CD4-positive, alpha-beta T cell treated with Interleukin-21 for 1 hour (primary cell): ENCODE results near the gene SLC26A2.

Experiments used
- DNase-seq: peaks from one replicate; pipeline ENCODE4 v3.0.0-alpha.2; 2020

The SLC26A2 gene

DNA sequence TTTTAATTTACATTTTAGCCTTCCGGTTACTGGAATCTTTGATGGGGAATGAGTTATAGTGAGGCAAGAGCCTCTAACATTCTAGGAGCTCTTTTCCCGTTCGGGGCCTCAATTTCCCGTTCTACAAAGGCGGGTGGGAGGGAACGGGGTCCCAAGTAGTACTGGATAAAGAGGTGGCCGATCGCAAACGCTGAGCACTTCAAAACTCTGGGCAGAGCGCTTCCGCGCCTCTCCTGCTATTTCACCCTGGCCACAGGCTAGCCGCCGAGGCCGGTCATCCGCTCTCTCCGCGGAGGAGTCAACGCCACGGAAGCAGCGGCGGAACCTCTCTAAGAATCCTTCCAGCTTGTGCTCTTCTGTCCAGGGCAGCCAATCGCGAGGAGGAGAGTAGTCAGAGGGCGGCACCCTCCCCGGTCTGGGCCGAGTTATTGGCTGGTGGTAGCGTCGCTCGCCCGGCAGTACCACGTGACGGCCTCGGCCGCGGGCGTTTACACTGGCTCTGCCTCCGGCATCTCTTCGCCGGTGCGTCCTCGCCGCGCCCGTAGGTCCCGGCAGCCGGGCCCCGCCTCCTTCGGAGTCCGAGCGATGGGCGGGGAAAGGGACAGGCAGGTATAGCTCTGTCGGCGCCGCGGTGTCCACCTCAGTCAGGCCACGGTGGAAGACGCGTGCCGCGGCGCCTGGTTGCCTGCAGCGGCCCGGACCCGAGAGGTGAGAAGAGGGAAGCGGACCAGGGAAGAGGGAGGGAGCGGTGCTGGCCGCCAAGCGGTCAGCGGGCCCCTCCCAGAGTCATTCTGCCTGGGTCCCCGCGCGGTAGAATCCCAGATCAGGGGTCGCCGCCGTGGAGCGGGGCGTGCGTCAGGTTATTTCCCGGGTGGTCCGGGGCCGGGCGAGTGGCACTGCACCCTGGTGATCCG, at the start of gene SLC26A2:
Gene SLC26A2 (plus strand): TSS at position 487 of the 914 bp plus-strand sequence. CDS start 16,895 bp downstream, outside the sequence.
- peak; percentile 94 for DNase-seq

DNA sequence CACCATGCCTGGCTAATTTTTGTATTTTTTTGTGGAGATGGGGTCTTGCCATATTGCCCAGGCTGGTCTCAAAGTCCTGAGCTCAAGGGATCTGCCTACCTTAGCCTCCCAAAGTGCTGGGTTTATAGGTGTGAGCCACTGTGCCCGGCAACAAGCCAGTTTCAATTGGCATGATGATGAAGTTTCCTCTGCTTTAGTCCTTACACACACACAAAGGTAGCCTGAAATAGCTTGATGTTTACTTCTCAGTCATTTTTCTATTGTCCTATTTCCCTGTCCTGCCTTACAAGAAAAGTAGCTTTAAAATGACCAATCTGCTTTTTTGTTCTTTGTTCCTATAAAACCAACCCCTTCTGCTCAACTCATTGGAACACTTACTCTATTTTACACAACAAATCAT, 49.5 kb upstream of the SLC26A2 start:
- no peak for DNase-seq

DNA sequence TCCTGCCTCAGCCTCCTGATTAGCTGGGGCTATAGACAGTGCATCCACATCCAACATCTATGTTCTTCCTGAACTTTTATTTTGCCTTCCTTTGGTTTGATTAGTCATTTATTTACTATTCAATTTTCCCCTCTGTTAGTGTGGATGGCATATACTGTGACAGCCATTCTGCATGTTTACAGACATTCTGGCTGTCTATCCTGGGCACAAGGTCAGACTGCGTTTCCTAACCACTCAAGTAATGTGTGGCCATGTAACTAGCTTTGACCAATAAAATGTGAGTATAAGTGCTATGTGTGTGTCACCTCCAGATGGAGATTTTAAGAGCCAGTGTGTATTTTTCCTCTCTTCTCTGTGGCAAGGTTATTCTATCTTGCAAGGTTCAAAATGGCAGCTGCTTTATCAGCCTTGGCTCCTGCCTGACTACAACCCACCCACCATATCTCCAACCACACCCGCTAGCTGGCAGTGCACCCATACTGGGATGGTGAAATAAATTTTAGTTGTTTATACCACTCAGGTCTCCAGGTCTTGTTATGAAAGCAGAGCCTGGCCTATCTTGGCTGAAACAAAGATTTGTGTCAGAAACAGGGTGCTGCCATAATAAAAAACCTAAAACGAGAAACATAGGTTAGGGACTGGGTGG, 48.2 kb upstream of the SLC26A2 start:
- DNase-seq = no peak

DNA sequence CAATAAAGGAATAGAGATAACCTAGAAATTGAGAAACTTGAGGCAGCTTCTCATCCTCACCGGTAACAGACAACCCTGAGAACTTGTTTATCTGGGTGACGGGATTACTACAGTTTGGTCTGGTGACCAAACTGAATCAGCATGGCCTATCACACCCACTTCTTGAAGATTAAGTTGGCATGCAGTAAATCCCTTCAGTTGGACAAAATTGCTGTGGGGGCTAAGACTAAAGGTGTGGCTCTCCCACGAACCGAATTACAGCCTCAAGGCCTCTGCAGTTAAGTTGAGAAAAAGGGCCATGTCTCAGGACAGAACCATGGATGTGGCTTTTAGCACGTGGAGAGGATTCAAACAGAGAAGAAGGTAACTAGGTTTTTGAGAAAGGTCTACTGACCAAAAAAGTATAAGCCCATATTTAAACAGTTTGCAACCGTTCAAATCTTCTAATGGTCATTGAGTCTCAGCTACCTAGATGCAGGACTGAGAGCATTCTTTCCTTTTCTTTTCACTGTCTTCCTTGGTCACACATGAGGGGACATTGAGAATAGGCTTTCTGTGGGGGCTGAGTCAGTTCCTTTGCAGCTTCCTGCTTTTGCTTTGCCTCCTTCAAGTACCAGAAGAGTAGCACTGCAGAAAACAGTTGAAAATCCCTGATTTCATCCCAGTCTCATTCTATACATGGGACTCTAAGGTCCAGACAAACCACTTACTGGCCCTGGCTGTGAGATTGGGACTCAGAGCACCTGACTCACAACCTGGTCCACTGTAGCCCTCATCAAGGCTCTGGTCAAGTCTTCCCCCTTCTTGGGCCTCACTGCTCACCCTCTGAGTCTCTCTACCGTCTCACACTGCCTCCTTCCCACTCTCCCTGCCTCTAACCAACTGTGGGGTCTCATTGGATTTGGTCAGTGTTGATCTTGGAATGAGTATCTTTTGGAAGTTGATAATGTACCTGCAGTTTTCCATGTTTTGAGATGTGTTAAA, 46.8 kb upstream of the SLC26A2 start:
- DNase-seq = no peak

DNA sequence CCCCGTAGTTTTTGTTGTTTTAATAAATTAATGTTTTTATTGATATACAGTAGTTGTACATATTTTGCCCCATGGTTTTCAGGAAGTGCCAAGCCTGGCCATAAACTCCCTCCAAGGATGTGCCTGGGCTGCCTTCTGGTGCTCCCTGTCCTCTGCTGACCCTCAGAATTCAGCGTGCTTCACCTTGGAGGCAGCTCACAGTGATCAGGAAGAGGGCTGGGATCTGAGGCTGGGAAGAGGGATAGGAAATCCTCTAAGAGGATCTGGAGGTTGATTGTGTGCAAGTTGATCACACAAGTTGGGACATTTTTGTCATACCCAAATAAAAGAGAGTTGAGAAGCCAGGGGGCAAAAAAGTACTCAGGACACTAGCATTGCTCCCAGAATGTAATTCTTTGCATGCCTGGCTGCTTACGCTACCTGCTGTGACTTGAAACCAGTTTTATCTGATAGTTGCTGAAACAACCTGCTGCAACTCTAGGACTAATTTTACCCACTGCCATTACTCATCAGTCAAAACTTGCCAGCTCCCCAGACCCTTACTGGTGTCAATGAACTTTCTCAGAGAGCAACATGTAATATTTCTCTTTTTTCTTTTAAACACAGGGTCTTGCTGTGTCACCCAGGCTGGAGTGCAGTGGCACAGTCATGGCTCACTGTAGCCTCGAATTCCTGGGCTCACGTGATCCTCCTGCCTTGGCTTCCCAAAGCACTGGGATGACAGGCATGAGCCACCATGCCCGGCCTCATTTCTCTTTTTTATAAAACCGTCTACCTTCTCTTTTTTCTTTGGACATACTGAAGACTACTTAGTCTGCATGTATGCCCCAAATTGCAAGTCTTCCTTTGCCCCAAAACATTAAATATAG, 44.9 kb upstream of the SLC26A2 start:
- no peak for DNase-seq

DNA sequence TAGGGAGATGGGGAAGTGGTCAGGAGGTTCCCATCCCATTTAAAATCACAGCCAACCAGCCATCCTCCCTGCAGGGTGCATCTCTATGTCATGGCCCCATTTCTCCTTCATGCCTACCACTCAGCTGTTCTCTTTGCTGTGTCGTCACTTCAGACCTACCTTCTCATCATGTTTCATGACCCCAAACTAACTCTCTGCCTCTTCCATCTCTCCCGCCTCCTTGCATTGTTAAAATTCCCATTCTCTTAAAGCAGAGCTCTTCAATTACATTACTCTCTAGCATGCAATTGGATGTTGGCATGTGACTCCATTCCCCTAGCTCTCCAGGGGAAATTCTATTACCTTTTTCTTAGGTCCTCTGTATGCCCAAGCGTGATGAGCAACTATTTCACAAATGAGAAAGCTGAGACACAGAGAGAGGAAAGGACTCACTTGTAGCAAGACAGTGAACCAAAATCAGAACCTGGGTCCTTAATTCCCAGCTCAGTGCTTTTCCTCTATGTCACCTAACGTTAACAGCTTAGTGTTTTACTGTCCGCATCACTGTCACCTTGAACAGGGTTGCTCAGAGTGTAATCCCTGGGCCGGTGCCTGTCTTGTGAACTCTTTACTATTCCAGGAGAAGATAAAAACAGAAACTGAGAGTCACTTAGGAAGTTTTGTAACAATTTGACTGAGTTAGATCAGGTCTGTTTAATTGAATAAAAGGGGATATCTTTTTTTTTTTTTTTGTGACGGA, 44.1 kb upstream of the SLC26A2 start:
- no peak for DNase-seq

DNA sequence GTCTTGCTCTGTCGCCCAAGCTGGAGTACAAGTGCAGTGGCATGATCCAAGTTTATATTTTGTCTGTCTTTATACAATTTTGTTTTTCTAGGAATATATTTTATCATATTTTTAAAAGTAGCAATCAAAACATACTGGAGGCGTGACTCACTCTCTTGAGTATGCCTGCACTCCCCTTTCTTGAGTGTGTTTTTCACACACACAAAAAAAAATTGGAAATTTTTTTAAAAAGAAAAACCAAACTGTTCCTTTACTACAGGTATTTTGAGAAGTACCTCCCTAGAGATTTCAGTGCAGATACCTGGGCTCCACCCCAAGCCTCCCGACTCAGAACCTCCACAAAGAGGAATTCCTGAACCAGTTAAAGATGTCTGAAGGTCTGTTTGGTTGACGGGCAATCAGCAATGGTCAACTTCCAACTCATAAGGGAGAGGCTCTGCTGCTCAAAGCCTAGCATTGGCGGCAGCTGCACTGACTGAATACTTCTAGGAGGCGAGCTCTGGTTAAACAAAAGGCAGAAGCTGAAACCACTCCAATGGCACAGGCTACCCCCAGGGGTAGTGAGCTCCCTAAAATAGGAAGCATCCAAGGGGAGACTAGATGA, 43.4 kb upstream of the SLC26A2 start:
- no peak for DNase-seq

DNA sequence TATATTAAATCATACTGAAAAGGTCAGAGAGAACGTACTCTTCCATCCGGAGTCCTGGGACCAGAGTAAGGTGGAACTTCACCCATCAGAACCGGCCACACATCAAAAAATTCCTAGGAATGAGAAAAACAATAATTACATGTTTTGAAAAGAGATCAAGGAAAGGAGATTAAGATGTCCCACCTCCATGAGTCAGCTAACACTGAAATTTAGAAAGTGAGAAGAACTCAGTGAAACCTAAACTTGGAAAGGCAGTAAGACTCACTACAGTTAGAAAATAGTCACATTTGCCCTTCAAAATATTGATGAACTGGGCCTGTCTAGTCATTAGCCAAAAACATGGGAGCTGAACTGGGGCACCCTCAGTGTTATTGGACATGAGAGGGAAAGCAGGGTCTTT, 39.0 kb upstream of the SLC26A2 start:
- DNase-seq = no peak

DNA sequence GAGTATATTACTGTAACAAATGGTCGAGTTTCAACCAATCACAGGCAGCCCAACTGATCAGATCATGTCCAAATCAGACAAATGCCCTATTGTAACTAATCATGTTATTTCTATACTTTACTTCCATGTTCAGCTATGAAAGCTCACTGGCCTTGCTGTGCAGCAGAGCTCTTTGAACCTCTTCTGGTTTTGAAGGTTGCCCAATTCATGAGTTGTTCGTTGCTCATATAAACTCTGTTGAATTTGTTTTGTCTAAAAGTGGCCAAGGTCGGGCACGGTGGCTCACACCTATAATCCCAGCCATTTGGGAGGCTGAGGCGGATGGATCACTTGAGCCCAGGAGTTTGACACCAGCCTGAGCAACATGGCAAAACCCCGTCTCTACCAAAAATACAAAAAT, 37.6 kb upstream of the SLC26A2 start:
- no peak for DNase-seq

DNA sequence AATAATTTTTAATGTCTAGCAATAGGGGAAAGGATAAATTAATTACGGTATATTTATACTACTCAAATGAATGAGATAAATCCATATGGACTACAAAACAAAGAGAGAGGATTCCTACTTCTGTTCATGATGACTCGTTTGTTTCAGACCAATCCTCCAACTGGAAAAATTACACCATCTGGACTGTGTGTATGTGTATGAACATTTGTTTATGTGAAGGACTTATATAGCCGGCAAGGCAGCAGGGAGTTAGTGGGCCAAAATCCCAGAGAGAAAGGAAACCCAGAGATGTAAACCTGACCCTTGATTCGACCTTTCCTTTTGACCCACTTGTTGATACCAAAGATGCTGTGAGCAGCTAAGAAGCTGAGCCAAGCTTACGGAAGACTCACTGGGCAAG, 36.1 kb upstream of the SLC26A2 start:
- no peak for DNase-seq

DNA sequence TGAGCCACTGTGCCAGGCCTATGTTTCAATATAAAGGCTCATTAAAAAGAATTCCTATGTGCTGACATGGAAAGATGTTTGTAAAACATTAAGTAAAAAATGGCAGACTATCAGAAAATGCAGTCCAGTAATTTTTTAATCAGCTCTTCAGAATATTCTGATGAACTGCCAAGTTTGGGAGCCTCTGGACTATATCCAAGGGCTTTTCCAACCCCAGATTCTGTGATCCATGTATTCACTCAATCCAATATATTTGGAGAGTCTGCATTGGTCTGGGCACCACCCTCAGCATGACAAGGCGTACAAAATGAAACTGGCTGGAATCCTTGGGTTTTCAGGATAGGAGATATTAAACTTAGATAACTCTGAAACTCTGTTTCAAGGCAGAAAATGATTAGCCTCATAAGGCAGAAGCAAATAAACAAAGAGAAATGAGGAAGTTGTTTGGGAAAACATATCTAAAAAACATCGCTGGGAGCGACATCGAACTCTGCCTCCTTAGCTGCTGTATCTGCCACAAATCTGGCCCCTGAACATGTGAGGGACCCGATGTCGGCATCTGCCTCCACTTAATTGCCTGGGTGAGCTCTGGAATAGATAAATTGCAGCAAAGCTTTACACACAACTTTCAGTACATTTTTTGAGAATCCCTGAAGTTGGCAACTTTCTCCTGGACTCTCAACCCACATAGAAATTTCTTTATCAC, 30.4 kb upstream of the SLC26A2 start:
- no peak for DNase-seq

DNA sequence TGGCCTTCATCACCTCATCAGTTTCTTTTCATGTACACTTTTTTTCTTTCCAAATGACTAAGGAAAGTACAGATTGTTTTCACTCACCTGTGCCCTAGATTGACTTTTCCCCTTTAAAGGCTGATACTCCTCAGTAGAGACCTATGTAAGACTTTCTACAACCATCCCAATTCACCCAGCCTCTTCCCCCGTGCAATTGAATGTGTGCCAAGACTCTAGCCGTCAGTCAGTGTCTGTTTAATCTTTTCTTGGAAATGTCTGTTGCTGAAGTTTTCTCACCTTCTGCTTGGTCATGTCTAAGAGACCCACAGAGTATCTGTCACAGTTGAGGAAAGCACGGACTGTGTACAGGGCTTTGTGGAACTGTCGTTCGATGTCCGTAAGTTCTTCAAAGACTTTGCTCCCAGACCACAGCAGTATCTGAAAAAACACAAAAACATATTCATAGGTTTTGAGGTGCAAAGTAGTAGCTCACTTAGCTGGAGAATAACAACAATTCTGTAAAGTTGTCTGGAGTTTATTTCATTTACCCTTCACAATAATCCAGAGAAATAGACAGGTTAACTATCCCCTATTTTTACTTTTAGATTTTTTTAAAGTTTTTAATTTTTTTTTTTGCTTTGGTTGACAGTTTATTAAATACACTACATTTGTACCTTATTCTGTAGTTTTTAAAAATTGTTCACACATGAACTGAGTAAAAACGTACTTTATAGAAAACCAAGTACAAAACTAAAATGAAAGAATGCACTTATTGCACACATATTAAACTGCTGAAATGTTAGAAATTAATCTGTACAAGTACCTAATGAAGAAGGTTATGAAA, 29.6 kb upstream of the SLC26A2 start:
- no peak for DNase-seq

DNA sequence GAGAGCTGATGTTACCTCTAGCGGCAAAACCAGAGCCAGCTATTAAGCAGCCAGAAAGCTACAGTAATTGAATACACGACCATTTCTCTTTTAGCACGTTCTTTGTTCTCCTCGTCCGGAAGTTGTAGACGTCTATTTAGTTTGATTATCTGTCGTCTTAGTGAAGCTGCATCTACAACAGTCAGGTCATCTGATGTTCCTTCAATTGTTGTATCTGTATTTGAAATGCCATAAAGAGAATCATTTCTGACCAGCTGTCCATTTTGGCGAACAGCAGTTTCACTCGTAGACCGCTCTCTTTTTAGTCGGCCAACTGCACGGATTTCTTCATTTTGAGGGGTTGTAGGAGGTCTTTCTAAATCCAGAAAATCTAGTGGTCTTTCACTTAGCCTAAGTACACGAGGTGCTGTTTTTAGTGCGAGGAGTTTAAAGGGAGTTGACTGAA, 28.5 kb upstream of the SLC26A2 start:
- DNase-seq = no peak

DNA sequence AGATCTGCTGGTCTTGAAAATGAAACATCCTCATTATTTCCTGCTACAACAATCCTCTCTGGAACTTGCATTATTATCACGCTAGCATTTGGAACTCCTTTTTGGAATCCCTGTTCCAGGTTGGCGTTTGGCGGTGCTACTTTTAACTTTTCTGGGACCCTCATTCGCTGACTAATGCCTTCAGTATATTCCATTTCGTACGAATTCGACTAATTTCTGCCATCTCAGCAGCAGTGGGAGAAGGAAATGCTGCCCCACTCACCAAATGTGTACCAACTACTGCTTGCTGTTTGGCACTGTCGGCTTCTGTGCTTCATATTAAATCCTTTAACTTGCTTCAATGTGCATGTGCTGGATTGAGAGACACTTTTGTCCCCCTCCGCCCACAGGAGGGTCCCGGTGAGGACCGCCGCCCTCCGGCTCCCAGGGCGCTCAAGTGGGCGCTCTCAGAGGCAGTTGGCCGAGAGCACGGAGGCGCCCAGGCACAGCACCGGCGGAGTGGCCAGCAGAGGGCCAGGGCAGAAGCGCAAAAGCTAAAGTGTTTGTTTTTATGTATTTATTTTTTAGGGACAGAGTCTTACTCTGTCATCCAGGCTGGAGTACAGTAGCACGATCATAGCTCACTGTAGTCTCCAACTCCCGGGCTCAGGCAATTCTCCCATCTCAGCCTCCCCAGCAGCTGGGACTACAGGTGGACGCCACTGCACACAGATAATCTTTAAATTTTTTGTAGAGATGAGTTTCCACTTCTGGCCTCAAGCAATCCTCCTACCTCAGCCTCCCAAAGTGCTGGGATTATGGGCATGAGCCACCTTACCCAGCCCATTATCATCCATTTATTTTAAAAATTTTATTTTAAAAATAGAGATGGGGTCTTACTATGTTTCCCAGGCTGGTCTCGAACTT, 27.9 kb upstream of the SLC26A2 start:
- DNase-seq = no peak

DNA sequence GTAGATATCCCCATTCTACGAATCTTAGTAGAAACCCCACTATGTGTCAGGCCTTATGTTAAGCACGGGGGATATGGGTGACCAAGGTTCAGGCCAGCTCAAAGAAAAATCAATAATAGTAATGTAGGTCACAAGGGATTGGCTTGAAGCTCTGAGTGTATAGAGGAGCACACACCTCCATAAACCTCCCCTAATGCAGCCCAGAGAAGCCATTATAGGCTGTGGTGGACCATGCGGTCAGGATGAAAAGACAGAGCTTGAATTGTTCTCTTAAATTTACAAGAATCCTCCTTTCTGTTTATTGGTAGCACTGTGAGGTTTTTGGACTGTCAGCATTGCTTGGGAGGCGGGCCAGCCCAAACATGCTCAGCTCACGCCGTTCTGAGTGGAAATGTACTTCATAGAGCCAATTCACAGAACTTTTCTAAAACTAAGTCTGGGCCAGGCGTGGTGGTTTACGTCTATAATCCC, 25.1 kb upstream of the SLC26A2 start:
- DNase-seq = no peak

DNA sequence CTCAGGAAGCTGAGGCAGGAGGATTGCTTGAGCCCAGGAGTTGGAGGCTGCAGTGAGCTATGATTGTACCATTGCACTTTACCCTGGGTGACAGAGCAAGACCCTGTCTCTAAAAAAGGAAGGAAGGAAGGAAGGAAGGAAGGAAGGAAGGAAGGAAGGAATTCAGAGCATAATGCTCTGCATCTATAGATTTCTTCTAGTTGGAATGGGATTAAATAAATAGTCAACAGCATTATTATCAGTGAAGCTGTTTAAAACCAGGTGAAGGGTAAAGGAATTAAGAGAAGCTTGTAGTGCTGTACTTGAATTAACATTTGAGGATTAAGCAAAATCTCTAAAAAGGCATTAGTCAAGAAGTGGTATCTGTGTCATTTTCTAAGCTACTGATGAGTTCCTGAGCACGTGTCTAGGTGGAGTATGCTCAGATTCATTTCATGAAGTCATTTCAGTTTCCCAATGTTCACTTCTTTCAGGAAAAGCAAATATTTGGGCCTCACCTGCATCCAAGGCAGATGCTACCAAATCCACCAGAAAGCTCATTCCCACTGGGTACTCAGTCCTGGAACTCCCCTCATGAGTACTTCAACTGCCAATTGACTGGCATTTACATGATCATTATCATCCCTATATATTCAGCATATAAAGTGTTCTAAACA, 24.4 kb upstream of the SLC26A2 start:
- no peak for DNase-seq

DNA sequence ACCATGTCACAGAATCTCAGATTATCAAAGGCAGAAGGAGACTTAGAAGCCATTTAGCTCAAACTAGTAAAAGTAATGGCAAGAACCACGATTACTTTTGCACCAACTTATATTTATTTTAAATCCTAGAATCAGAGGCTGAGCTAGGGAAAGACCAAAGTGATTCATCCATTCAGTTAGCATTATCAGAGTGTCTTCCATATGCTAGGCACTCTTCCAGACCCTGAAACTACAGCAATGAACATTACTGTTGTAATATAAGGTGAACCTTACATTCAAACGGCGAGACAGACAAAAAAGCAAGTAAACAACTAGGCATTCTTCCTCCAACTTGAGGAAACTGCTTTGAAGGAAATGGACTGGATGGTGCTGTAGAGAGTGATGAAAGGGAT, 23.9 kb upstream of the SLC26A2 start:
- no peak for DNase-seq
